ENCODE data around the gene MAN2A2.

- TF ChIP-seq, protein P1, sequence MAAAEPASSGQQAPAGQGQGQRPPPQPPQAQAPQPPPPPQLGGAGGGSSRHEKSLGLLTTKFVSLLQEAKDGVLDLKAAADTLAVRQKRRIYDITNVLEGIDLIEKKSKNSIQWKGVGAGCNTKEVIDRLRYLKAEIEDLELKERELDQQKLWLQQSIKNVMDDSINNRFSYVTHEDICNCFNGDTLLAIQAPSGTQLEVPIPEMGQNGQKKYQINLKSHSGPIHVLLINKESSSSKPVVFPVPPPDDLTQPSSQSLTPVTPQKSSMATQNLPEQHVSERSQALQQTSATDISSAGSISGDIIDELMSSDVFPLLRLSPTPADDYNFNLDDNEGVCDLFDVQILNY (CRISPR knock-in tag; IDR thresholded peaks at IDR 0.05) = no peak
- no peak for TF ChIP-seq NFE2L1 (CRISPR knock-in tag; IDR thresholded peaks at IDR 0.05)
- no peak for TF ChIP-seq PRRX2 (CRISPR knock-in tag; IDR thresholded peaks at IDR 0.05)
- TF ChIP-seq ZNF121 (CRISPR knock-in tag; IDR thresholded peaks at IDR 0.05) = no peak
- no peak for TF ChIP-seq ZNF396 (CRISPR knock-in tag; IDR thresholded peaks at IDR 0.05; ENCODE audit: borderline replicate concordance)
- TF ChIP-seq USF2 (CRISPR knock-in tag; IDR thresholded peaks at IDR 0.05) = no peak
- TF ChIP-seq EMX1 (CRISPR knock-in tag; IDR thresholded peaks at IDR 0.05) = no peak
- TF ChIP-seq CREM (CRISPR knock-in tag; IDR thresholded peaks at IDR 0.05) = no peak
- no peak for TF ChIP-seq CTCF (IDR thresholded peaks at IDR 0.05)
- TF ChIP-seq, protein P2, sequence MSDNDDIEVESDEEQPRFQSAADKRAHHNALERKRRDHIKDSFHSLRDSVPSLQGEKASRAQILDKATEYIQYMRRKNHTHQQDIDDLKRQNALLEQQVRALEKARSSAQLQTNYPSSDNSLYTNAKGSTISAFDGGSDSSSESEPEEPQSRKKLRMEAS (CRISPR knock-in tag; IDR thresholded peaks at IDR 0.05) = no peak
- no peak for TF ChIP-seq ESRRA (CRISPR knock-in tag; IDR thresholded peaks at IDR 0.05; ENCODE audit: borderline replicate concordance)
- TF ChIP-seq MXD4 (CRISPR knock-in tag; IDR thresholded peaks at IDR 0.05; ENCODE audit: borderline replicate concordance) = no peak
- TF ChIP-seq CBFB (CRISPR knock-in tag; IDR thresholded peaks at IDR 0.05; ENCODE audit: low read depth) = no peak
- TF ChIP-seq, protein P3, sequence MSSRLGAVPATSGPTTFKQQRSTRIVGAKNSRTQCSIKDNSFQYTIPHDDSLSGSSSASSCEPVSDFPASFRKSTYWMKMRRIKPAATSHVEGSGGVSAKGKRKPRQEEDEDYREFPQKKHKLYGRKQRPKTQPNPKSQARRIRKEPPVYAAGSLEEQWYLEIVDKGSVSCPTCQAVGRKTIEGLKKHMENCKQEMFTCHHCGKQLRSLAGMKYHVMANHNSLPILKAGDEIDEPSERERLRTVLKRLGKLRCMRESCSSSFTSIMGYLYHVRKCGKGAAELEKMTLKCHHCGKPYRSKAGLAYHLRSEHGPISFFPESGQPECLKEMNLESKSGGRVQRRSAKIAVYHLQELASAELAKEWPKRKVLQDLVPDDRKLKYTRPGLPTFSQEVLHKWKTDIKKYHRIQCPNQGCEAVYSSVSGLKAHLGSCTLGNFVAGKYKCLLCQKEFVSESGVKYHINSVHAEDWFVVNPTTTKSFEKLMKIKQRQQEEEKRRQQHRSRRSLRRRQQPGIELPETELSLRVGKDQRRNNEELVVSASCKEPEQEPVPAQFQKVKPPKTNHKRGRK (CRISPR knock-in tag; IDR thresholded peaks at IDR 0.05; ENCODE audit: borderline replicate concordance) = no peak
Measured at GRCh38 chr15:90911302-90911623, 8.2 kb downstream of the MAN2A2 start.

All from WTC11 (cell line).